ENCODE measurements around the gene SLC36A3.

Gene SLC36A3

GRCh38 chr5:151295138-151295537 lies 8.4 kb downstream of the SLC36A3 start:
- in situ Hi-C loops (cut with HindIII; ENCODE audit: low sequenced_read_pairs), result no loop called here
- TF ChIP-seq CTCF (IDR thresholded peaks at IDR 0.05; ENCODE audit: low read depth, low read length), result no peak
- no peak overlapping the region for H3K4me3 ChIP-seq (ENCODE audit: low read depth, low read length)
- DNase-seq (ENCODE audit: low read depth, low spot score), result no peak

- H3K4me3 ChIP-seq (ENCODE audit: low read depth, low read length), result no peak overlapping the region
- no peak for DNase-seq (ENCODE audit: low read depth, low spot score)
- in situ Hi-C loops (cut with HindIII; ENCODE audit: low sequenced_read_pairs), result no loop called here
- TF ChIP-seq CTCF (IDR thresholded peaks at IDR 0.05; ENCODE audit: low read depth, low read length), result no peak
These were observed 9.9 kb downstream of the SLC36A3 start for GRCh38 chr5:151293624-151294023.

- DNase-seq (ENCODE audit: low read depth, low spot score), result no peak
- no peak overlapping the region for H3K4me3 ChIP-seq (ENCODE audit: low read depth, low read length)
- in situ Hi-C loops (cut with HindIII; ENCODE audit: low sequenced_read_pairs), result no loop called here
- TF ChIP-seq CTCF (IDR thresholded peaks at IDR 0.05; ENCODE audit: low read depth, low read length), result no peak
These were observed 15.4 kb downstream of the SLC36A3 start for GRCh38 chr5:151288180-151288579.

GRCh38 chr5:151286246-151286645 lies 17.3 kb downstream of the SLC36A3 start:
- DNase-seq (ENCODE audit: low read depth, low spot score), result no peak
- in situ Hi-C loops (cut with HindIII; ENCODE audit: low sequenced_read_pairs), result no loop called here
- H3K4me3 ChIP-seq (ENCODE audit: low read depth, low read length), result no peak overlapping the region
- TF ChIP-seq CTCF (IDR thresholded peaks at IDR 0.05; ENCODE audit: low read depth, low read length), result no peak

- in situ Hi-C loops (cut with HindIII; ENCODE audit: low sequenced_read_pairs), result no loop called here
- no peak overlapping the region for H3K4me3 ChIP-seq (ENCODE audit: low read depth, low read length)
- TF ChIP-seq CTCF (IDR thresholded peaks at IDR 0.05; ENCODE audit: low read depth, low read length), result no peak
- no peak for DNase-seq (ENCODE audit: low read depth, low spot score)
These were observed 17.9 kb downstream of the SLC36A3 start for GRCh38 chr5:151285683-151286082.

- H3K4me3 ChIP-seq (ENCODE audit: low read depth, low read length), result no peak overlapping the region
- no peak for TF ChIP-seq CTCF (IDR thresholded peaks at IDR 0.05; ENCODE audit: low read depth, low read length)
- in situ Hi-C loops (cut with HindIII; ENCODE audit: low sequenced_read_pairs), result no loop called here
- DNase-seq (ENCODE audit: low read depth, low spot score), result no peak
These were observed 19.1 kb downstream of the SLC36A3 start for GRCh38 chr5:151284392-151284967.

All from astrocyte of the spinal cord (primary cell).